D721Med (cell line): ENCODE results near the gene STEAP3.

ENCODE experiments used
- DNase-seq: peaks from one replicate; pipeline ENCODE4 v3.0.0; 2011; ENCODE audit warnings: low spot score; ENCODE audit not compliant: insufficient read length
- FAIRE-seq: peaks from 2 replicates; lab custom pipeline; 2011; peaks lifted over from hg19 to GRCh38; lab: Jason Lieb, UNC
- CTCF ChIP-seq: IDR thresholded peaks from 2 replicates; pipeline ENCODE4 v1.5.1; 2012; ENCODE audit warnings: mild to moderate bottlenecking, control low read depth; ENCODE audit not compliant: insufficient read depth; ENCODE audit errors: missing control alignments

STEAP3 gene

GRCh38 chr2:119219873-119220272 is 3.8 kb upstream of the STEAP3 start:
- DNase-seq (no peak), FAIRE-seq (no peak)
- TF ChIP-seq CTCF = no peak

- no peak for FAIRE-seq
- no peak for DNase-seq
- TF ChIP-seq CTCF = no peak
Observed at GRCh38 chr2:119220720-119221301, 2.8 kb upstream of the STEAP3 start.

- TF ChIP-seq CTCF = no peak
- FAIRE-seq (no peak), DNase-seq (no peak)
Observed at GRCh38 chr2:119221609-119222008, 2.0 kb upstream of the STEAP3 start.

GRCh38 chr2:119222213-119222612 is 1.4 kb upstream of the STEAP3 start:
- no peak for FAIRE-seq
- no peak for TF ChIP-seq CTCF
- no peak for DNase-seq

- FAIRE-seq (no peak), DNase-seq (no peak)
- TF ChIP-seq CTCF = no peak
Observed at GRCh38 chr2:119222863-119223520, 642 bp upstream of the STEAP3 start.

GRCh38 chr2:119224391-119225104 is 914 bp downstream of the STEAP3 start:
- no peak for TF ChIP-seq CTCF
- FAIRE-seq = no peak
- no peak for DNase-seq
